ENCODE results near the gene GNE.
"Not testable (repeated sequence)": the region's sequence is repeated elsewhere in the genome, so short reads cannot be mapped to it uniquely, and the experiment has no call there.

The GNE gene

GRCh38 chr9:36204906-36205547 is 53.2 kb downstream of the GNE start:
- no peak for DNase-seq

DNA sequence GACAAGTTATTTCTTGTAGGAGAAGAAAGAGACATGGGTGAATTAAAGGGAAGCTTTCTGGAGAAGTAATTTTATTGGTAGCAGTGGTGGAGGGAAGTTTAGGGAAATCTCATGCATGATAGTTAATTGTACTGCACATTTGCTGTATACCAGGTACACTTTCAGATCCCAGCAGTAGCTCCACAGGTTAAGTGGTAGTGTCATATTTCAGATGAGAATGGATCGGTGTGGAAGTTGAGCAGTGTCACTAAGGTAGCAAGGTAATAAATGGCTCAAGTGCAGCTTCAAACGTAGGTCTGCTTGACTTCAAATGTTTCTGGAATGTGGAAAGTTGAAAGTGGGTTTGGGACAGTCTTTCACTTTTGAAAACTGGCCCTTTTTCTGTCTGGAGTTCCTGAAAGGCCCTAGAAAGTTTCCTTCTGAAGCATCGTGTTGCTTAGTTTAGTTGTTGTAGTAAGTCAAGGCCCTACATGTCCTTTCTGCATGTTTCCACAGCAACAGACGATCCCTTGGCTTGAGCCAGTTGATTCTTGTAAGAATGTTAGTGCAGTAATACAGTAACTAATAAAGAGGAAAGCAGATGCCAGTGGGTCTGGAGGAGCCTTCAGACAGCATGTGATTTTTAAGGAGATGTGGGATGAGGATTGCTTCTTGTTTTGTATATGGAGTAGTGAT is 63.8 kb downstream of the GNE start:
- no peak for DNase-seq

DNA sequence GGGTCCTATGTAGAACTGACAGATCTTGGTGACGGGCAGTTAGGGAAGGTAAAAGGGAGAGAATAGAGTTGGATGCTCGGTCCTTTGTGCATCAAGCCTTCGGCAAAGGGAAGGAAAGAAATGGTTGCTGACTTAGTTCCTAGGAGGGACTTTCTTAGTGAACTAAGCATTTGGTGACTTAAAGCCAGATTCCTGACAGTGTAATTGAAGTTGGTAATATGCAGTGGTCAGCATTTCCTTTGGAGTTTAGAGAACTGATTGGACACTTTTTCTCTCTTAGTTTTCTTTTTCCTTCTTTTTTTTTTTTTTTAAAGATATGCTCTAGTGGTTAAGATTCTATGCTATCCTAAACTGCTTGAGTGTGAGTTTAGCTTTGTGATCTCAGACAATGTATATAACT is 65.2 kb downstream of the GNE start:
- DNase-seq = no peak

DNA sequence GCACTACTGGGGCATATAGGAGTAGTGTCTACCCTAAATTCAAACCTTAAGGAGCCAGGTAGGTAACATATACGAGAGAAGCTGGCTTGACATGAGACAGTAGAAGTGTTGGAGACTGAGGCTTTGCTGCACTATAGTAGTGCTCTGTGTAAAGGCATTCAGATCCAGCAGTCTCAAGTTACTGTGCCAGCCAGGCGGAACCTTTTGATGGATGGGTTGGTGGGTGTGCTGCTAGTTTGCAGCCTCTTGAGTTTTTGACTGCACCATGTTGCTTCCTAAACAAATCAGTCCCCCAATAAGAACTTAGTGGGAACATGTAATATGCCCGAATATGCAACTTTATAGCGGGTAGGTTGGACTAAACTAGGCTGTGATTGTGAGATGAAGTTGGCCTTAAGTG is 66.1 kb downstream of the GNE start:
- DNase-seq = no peak

GRCh38 chr9:36191686-36192085 is 66.6 kb downstream of the GNE start:
- DNase-seq = no peak

- peak; percentile 11 to 40 for DNase-seq
Measured at GRCh38 chr9:36191290-36191645, 67.0 kb downstream of the GNE start.

GRCh38 chr9:36190388-36191289 is 67.6 kb downstream of the GNE start, which contains the start of gene CLTA:
Gene CLTA, plus strand, starts transcription at chr9:36190921. Its CDS starts 136 bp downstream, at chr9:36191057.
- DNase-seq = peak; percentile 96 to 97

GRCh38 chr9:36189976-36190375 is 68.3 kb downstream of the GNE start:
- DNase-seq = no peak

- no peak for DNase-seq
Measured at GRCh38 chr9:36188212-36188611, 70.0 kb downstream of the GNE start.

DNA sequence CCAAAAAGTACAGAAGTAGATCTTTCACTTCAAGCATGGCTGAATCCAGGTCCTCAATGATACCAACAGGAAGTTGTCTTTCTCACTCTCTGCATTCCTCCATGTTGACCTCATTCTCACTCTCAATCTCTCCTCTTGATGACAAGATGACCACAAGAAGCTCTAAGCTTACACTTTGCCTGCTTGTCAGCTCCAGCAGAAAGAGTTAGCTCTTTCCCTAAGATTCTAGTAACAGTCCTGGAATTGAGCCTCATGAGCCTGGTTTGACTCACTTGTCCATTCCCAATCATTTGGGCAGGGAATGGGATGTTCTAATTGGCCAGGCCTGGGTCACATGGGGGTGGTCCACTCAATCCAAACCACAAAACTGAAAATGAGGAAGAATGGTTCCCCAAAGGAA is 70.8 kb downstream of the GNE start:
- no peak for DNase-seq

GRCh38 chr9:36180243-36180642 is 78.0 kb downstream of the GNE start:
- not testable (repeated sequence) for DNase-seq

GRCh38 chr9:36177571-36177970 is 80.7 kb downstream of the GNE start:
- DNase-seq = no peak

DNA sequence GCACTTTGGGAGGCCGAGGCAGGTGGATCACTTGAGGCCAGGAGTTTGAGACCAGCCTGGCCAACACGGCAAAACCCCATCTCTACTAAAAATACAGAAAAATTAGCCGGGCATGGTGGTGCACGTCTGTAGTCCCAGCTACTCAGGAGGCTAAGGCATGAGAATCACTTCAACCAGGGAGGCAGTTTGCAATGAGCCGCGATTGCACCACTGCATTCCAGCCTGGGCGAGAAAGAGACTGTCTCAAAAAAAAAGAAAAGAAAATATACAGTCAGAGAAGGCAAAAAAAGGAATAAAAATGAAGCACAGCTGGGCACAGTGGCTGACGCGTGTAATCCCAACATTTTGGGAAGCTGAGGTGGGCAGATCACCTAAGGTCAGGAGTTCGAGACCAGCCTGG is 81.8 kb downstream of the GNE start:
- DNase-seq = not testable (repeated sequence)

GRCh38 chr9:36175209-36175608 is 83.0 kb downstream of the GNE start:
- DNase-seq = not testable (repeated sequence)

DNA sequence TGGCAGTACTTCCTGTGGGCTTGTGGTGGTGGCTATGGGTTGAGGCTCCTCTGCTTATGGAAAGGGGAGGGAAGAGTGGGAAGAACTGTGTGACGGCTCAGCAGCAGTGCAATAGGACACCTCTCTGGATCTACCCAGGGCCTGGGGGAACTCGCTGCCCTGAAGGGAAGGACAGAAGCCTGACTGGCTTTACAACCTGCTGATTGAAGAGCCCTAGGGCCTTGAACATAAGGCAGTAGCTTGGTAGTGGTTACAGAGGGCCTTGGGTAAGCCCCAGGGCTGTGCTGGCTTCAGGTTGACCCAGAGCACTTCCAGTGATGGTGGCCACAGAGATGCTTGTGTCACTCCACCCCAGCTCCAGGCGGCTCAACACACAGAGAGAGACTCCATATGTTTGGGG is 83.5 kb downstream of the GNE start:
- DNase-seq = no peak

DNA sequence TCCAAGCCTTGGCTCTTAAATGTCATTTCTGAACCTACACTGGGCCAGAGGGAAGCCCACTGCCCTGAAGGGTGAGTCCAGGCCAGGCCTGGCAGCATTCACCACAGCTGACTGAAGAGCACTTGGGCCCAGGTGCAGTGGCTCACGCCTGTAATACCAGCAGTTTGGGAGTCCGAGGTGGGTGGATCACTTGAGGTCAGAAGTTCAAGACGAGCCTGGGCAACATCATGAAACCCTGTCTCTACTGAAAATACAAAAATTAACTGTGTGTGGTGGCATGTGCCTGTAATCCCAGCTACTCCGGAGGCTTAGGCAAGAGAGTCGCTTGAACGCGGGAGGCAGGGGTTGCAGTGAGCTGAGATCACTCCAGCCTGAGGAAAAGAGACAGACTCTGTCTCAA is 84.0 kb downstream of the GNE start:
- no peak for DNase-seq

DNA sequence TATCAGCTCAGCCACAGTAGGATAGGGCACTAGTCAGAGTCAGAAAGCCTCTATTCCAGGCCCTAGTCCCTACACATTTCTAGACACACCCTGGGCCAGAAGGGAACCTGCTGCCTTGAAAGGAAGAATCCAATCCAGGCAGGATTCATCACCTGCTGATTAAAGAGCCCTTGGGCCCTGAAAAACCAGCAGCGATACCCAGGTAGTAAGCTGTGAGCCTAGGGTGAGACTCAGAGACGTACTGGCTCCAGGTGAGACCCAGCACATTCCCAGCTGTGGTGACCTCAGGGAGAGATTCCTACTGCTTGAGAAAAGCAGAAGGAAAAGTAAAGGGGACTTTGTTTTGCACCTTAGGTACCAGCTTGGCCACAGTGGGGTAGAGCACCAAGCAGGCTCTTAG is 84.4 kb downstream of the GNE start:
- no peak for DNase-seq

DNA sequence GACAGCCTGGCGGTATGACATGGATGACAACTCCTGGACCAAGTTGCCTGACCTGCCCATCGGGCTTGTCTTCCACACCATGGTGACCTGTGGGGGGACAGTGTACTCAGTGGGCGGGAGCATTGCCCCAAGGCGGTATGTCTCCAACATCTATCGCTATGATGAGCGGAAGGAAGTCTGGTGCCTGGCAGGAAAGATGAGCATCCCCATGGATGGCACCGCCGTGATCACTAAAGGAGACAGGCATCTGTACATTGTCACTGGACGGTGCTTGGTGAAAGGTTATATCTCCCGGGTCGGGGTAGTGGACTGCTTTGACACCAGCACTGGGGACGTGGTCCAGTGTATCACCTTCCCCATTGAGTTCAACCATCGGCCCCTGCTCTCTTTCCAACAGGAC is 87.7 kb downstream of the GNE start:
- no peak for DNase-seq

- no peak for DNase-seq
Measured at GRCh38 chr9:36169708-36170107, 88.5 kb downstream of the GNE start.

DNA sequence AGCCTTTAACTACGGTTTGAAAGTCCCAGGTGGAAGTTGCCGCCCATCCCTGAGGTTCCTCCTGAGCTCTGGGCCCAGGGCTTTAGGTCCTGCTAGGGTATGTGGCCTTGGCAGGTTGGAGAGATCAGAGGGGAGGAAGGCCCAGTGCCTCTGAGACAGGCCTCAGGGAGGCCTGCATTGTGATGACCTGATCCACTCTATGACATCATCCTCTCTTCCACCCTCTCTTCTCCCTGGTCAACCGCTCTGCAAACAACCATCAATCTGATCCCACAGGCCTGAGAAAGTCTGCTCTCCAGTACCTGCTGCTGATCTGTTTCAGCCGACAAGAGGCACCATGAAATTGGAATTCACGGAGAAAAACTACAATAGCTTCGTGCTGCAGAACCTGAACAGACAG is 89.1 kb downstream of the GNE start, which contains the start of gene CCIN:
Gene CCIN, plus strand, starts transcription at position 223 of the 400 bp plus-strand sequence. Its CDS starts 115 bp downstream, at position 338.
- DNase-seq = no peak

DNA sequence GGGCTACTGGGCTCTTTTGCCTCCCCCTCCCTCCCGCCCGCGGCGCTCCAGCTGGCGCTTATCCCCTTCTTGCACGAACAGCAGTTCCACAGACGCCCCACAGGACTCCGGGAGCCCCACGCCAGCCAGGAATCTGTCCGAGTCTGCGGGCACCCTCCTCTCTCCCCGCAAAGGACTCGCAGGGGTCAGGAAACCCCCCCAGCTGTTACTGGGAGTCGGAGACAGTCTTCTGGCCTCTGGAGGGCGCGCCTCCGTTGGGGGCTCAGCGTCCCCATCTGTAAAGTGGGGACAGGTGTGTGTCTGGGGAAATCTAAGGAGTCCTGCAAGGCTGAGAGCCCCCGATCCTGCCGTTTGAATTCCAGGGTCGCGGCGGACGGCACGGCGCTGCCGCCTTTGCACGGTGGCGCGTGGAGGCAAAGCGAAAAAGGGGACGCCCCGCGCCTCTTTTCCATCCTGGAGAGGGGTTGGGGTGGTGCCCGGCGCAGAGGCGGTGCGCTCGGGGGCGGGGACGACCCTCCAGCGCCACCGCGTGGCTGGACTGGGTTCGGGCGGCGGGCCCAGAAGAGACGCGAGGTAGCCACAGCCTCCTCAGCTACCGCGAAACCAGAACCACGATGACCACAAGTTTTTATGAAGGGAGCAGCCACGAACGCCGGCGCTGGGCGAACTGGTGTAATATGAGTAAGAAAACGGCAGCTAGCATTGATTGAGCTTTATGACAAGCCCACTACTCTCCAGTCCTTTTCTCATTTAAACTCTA is 91.9 kb downstream of the GNE start:
- DNase-seq = peak; percentile 80 to 88

- DNase-seq = no peak
Measured at GRCh38 chr9:36165826-36166167, 92.5 kb downstream of the GNE start.

GRCh38 chr9:36164989-36165388 is 93.3 kb downstream of the GNE start:
- no peak for DNase-seq

All from CD4-positive, alpha-beta T cell treated with Interferon alpha-2 for 1 hour (primary cell).